Prostate gland (tissue), 2 donors: ENCODE measurements around the gene FREM2. TPM values are rescaled to one million over a fixed set of nuclear protein-coding genes. Genes with fewer than 3 reads are reported as not detected.

Experiments
- DNase-seq: peaks from one replicate; pipeline ENCODE4 v3.0.0-alpha.2; 2019; ENCODE audit warnings: low spot score
- H3K27ac ChIP-seq, 2 donors: fragments of 200-600 bp; sonication (generic); 2 replicates each; pipeline ENCODE4 v1.5.1; 2017 to 2019
- H3K27me3 ChIP-seq: fragments of 200-600 bp; sonication (generic); replicated peaks from 2 replicates; pipeline ENCODE4 v1.5.1; 2019; ENCODE audit not compliant: insufficient read depth
- H3K36me3 ChIP-seq, 2 donors: fragments of 200-600 bp; sonication (generic); 1 replicate in 1 of 2; 2 replicates in 1 of 2; pipeline versions ENCODE4 v1.5.1 to v1.8.1; 2017 to 2019
- H3K4me1 ChIP-seq: fragments of 200-600 bp; sonication (generic); replicated peaks from 2 replicates; pipeline ENCODE4 v1.5.1; 2019
- H3K4me3 ChIP-seq, 2 donors: fragments of 200-600 bp; sonication (generic); 2 replicates each; pipeline ENCODE4 v1.5.1; 2017 to 2019
- H3K9me3 ChIP-seq: fragments of 200-600 bp; sonication (generic); 2 replicates; pipeline ENCODE4 v1.5.1; 2017
- CTCF ChIP-seq, 4 experiments: fragments of 200-600 bp in 2 of 4; fragments of 450-650 bp in 2 of 4; sonication (generic) in 2 of 4; IDR thresholded peaks; 1 replicate in 3 of 4; 2 replicates in 1 of 4; pipeline ENCODE4 v1.5.1; 2016 to 2019; ENCODE audit warnings: antibody characterized with exemption in 4 of 4, mild to moderate bottlenecking in 2 of 4, moderate library complexity in 2 of 4
- POLR2A ChIP-seq: fragments of 450-650 bp; IDR thresholded peaks from one replicate; pipeline ENCODE4 v1.6.1; 2016; ENCODE audit warnings: antibody characterized with exemption, mild to moderate bottlenecking
- POLR2AphosphoS5 ChIP-seq: sonication (generic); formaldehyde crosslinking; IDR thresholded peaks from one replicate; pipeline ENCODE4 v1.6.1; 2017; ENCODE audit warnings: antibody characterized with exemption
- WGBS: methylation state at CpG from one replicate; pipeline ENCODE4 v1.1.5; 2018; 5-methylcytosine and 5-hydroxymethylcytosine counted together
- intact Hi-C: fragments of 100-400 bp; cut with DNase I; formaldehyde crosslinking; loops from one replicate; pipeline ENCODE4 v1.14.2; 2022
- total RNA-seq, 2 donors: library from RNA; depleted of rRNA; stranded (reverse); fragments of >200 nt; gene quantifications; one replicate each; pipeline ENCODE4 v1.1.0, GENCODE V29; 2016

The FREM2 gene
- total RNA-seq, result 1 to 10 TPM; 3.1 to 5.9 TPM

- DNase-seq, result peak; percentile 46
- Histone ChIP-seq H3K27me3 (no peaks in the 10 kb centered on the region), H3K4me3 (peak within 1 kb of the TSS; percentile 29 to 35), H3K36me3 (no peaks in the 10 kb centered on the region), H3K9me3 (no peaks in the 10 kb centered on the region), H3K4me1 (no peaks in the 10 kb centered on the region), H3K27ac (no peak within 1 kb of the TSS)
- TF ChIP-seq CTCF (IDR thresholded peaks at IDR 0.05) (no peak), POLR2AphosphoS5 (peak; percentile 29)
- intact Hi-C loops, result loop anchor here (2.0 to 5.0 kb wide), 3 partner anchors 80 to 231 kb away; no protein-coding TSS in a partner anchor
- WGBS, result 1% methylated on average over 40 of the region's 40 CpGs
Measured at GRCh38 chr13:38686577-38687245, at the start of gene FREM2. TSS of gene FREM2 (plus strand) at chr13:38687077. CDS start at chr13:38687345, 268 bp downstream.

- no peak for DNase-seq
- TF ChIP-seq POLR2AphosphoS5 (no peak), POLR2A (no peak), CTCF (IDR thresholded peaks at IDR 0.05) (no peak)
- H3K27ac ChIP-seq, result no peak overlapping the region
- intact Hi-C loops, result no loop called here
- H3K4me3 ChIP-seq, result no peak overlapping the region
- H3K36me3 ChIP-seq, result no peaks in the 10 kb centered on the region
- no peaks in the 10 kb centered on the region for H3K4me1 ChIP-seq
- H3K27me3 ChIP-seq, result no peaks in the 10 kb centered on the region
- H3K9me3 ChIP-seq, result no peaks in the 10 kb centered on the region
- 81% methylated on average over 3 of the region's 3 CpGs for WGBS
Measured at GRCh38 chr13:38637576-38637975, 49.3 kb upstream of the FREM2 start.

GRCh38 chr13:38641164-38641948, 45.5 kb upstream of the FREM2 start:
- intact Hi-C loops, result no loop called here
- Histone ChIP-seq H3K27me3 (no peaks in the 10 kb centered on the region), H3K4me1 (no peaks in the 10 kb centered on the region), H3K27ac (no peak overlapping the region), H3K9me3 (no peaks in the 10 kb centered on the region), H3K36me3 (no peaks in the 10 kb centered on the region), H3K4me3 (no peak overlapping the region)
- WGBS, result 90% methylated on average over 5 of the region's 5 CpGs
- no peak for DNase-seq
- TF ChIP-seq POLR2A (no peak), POLR2AphosphoS5 (no peak), CTCF (IDR thresholded peaks at IDR 0.05) (no peak)

- H3K4me3 ChIP-seq, result no peak overlapping the region
- 72% methylated on average over 1 of the region's 1 CpG for WGBS
- no peak for TF ChIP-seq POLR2A
- no peak for TF ChIP-seq POLR2AphosphoS5
- no peak for TF ChIP-seq CTCF (IDR thresholded peaks at IDR 0.05)
- H3K4me1 ChIP-seq, result no peaks in the 10 kb centered on the region
- intact Hi-C loops, result no loop called here
- H3K27ac ChIP-seq, result no peak overlapping the region
- H3K9me3 ChIP-seq, result no peaks in the 10 kb centered on the region
- H3K27me3 ChIP-seq, result no peaks in the 10 kb centered on the region
- H3K36me3 ChIP-seq, result no peaks in the 10 kb centered on the region
- no peak for DNase-seq
Measured at GRCh38 chr13:38647312-38647711, 39.6 kb upstream of the FREM2 start.

- Histone ChIP-seq H3K27me3 (no peaks in the 10 kb centered on the region), H3K4me3 (no peak overlapping the region), H3K36me3 (no peaks in the 10 kb centered on the region), H3K4me1 (no peaks in the 10 kb centered on the region), H3K9me3 (no peaks in the 10 kb centered on the region), H3K27ac (no peak overlapping the region)
- TF ChIP-seq POLR2AphosphoS5 (no peak), CTCF (IDR thresholded peaks at IDR 0.05) (no peak), POLR2A (no peak)
- DNase-seq, result no peak
- intact Hi-C loops, result no loop called here
- 90% methylated on average over 1 of the region's 1 CpG for WGBS
Measured at GRCh38 chr13:38648912-38649311, 38.0 kb upstream of the FREM2 start.
